HG02588 (cell line): Measurements from ENCODE around the gene LRRC4B.
"Not testable (repeated sequence)": the region's sequence is repeated elsewhere in the genome, so short reads cannot be mapped to it uniquely, and the experiment has no call there.

Experiments used
- ATAC-seq: cut with Tn5 transposase; IDR thresholded peaks from one replicate; pipeline ENCODE4 v1.9.1; 2021; ENCODE audit warnings: mild to moderate bottlenecking, moderate library complexity; ENCODE audit not compliant: unreplicated experiment

The LRRC4B gene

GRCh38 chr19:50531171-50531612 is 37.0 kb downstream of the LRRC4B start:
- ATAC-seq: no peak

- not testable (repeated sequence) for ATAC-seq
These were observed 40.2 kb downstream of the LRRC4B start for GRCh38 chr19:50528052-50528451.

- ATAC-seq: no peak
These were observed 45.4 kb downstream of the LRRC4B start for GRCh38 chr19:50522881-50523280.

GRCh38 chr19:50520822-50521465 is 47.3 kb downstream of the LRRC4B start:
- no peak for ATAC-seq

GRCh38 chr19:50519006-50519575 is 49.1 kb downstream of the LRRC4B start:
- no peak for ATAC-seq

GRCh38 chr19:50518091-50519005 is 49.9 kb downstream of the LRRC4B start:
- no peak for ATAC-seq

GRCh38 chr19:50517704-50518075 is 50.5 kb downstream of the LRRC4B start:
- ATAC-seq: no peak

- ATAC-seq: no peak
These were observed 51.1 kb downstream of the LRRC4B start for GRCh38 chr19:50516964-50517703.

GRCh38 chr19:50516456-50516855 is 51.8 kb downstream of the LRRC4B start:
- ATAC-seq: no peak

GRCh38 chr19:50515168-50515561 is 53.1 kb downstream of the LRRC4B start:
- ATAC-seq: no peak

GRCh38 chr19:50514346-50515167 is 53.7 kb downstream of the LRRC4B start:
- no peak for ATAC-seq

GRCh38 chr19:50513746-50514345 is 54.4 kb downstream of the LRRC4B start, which contains the start of gene ASPDH:
ASPDH (minus strand) TSS chr19:50513913; CDS start chr19:50513823, 90 bp downstream.
- no peak for ATAC-seq

- ATAC-seq: no peak
These were observed 55.1 kb downstream of the LRRC4B start for GRCh38 chr19:50512999-50513745.

- no peak for ATAC-seq
These were observed 55.9 kb downstream of the LRRC4B start for GRCh38 chr19:50512112-50512998.

- ATAC-seq: peak; percentile 87
These were observed 57.0 kb downstream of the LRRC4B start, which contains the start of gene JOSD2 for GRCh38 chr19:50511069-50511822. JOSD2 (minus strand) TSS chr19:50511191; CDS start chr19:50510431, 760 bp downstream.

- ATAC-seq: no peak
These were observed 57.6 kb downstream of the LRRC4B start for GRCh38 chr19:50510700-50511068.

GRCh38 chr19:50510121-50510670 is 58.0 kb downstream of the LRRC4B start:
- no peak for ATAC-seq
